ENCODE data around the gene GPR171.

DNA sequence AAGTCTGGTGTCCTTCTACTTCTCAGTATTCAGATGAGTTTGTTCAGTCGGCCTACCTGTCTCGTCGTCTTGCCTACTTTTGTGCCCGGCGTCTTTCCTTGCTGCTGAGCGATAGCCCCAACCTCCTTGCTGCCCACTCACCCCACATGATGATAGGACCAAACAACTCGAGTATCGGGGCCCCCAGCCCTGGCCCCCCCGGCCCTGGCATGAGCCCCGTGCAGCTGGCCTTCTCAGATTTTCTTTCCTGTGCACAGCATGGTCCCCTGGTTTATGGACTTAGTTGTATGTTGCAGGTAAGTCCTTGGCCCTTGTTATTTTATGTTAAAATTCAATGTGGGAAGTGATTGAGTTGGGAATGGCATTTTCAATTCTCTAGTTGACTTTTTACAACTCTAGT, 43.2 kb downstream of the GPR171 start:
- TF ChIP-seq, protein P1, sequence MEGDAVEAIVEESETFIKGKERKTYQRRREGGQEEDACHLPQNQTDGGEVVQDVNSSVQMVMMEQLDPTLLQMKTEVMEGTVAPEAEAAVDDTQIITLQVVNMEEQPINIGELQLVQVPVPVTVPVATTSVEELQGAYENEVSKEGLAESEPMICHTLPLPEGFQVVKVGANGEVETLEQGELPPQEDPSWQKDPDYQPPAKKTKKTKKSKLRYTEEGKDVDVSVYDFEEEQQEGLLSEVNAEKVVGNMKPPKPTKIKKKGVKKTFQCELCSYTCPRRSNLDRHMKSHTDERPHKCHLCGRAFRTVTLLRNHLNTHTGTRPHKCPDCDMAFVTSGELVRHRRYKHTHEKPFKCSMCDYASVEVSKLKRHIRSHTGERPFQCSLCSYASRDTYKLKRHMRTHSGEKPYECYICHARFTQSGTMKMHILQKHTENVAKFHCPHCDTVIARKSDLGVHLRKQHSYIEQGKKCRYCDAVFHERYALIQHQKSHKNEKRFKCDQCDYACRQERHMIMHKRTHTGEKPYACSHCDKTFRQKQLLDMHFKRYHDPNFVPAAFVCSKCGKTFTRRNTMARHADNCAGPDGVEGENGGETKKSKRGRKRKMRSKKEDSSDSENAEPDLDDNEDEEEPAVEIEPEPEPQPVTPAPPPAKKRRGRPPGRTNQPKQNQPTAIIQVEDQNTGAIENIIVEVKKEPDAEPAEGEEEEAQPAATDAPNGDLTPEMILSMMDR (IDR thresholded peaks at IDR 0.05), result no peak
- TF ChIP-seq EZH2phosphoT487 (IDR thresholded peaks at IDR 0.05), result no peak
- no peak for TF ChIP-seq EZH2 (IDR thresholded peaks at IDR 0.05)
